Karpas-422 (cell line): ENCODE measurements around the gene ATP8B4. TPM values are rescaled to one million over a fixed set of nuclear protein-coding genes. Genes with fewer than 3 reads are reported as not detected.
"Not testable (repeated sequence)": the region's sequence is repeated elsewhere in the genome, so short reads cannot be mapped to it uniquely, and the experiment has no call there.

Experiments
- DNase-seq: peaks from one replicate; pipeline ENCODE4 v3.0.0-alpha.2; 2015
- H2AFZ ChIP-seq: fragments of 200-600 bp; sonication (generic); 2 replicates; pipeline ENCODE4 v1.6.1; 2014; ENCODE audit warnings: antibody characterized with exemption, low read length, mixed read lengths
- H3K27ac ChIP-seq: fragments of 200-600 bp; sonication (generic); 2 replicates; pipeline ENCODE4 v1.5.1; 2014; ENCODE audit warnings: mild to moderate bottlenecking, low read length, moderate library complexity
- H3K27me3 ChIP-seq: fragments of 200-600 bp; sonication (generic); 2 replicates; pipeline ENCODE4 v1.6.1; 2014; ENCODE audit warnings: low read length, mixed read lengths
- H3K36me3 ChIP-seq: fragments of 200-600 bp; sonication (generic); 2 replicates; pipeline ENCODE4 v1.6.1; 2014; ENCODE audit warnings: low read length, mixed read lengths; ENCODE audit not compliant: insufficient read depth
- H3K4me1 ChIP-seq: fragments of 200-600 bp; sonication (generic); 2 replicates; pipeline ENCODE4 v1.6.1; 2014; ENCODE audit warnings: mild to moderate bottlenecking, low read length, mixed read lengths
- H3K4me2 ChIP-seq: fragments of 200-600 bp; sonication (generic); 2 replicates; pipeline ENCODE4 v1.6.1; 2014; ENCODE audit warnings: low read length, low read depth, mild to moderate bottlenecking; ENCODE audit not compliant: poor library complexity, severe bottlenecking
- H3K4me3 ChIP-seq: fragments of 200-600 bp; sonication (generic); 2 replicates; pipeline ENCODE4 v1.5.1; 2014; ENCODE audit warnings: mild to moderate bottlenecking, antibody characterized with exemption, low read length, mixed read lengths
- H3K79me2 ChIP-seq: fragments of 200-600 bp; sonication (generic); 2 replicates; pipeline ENCODE4 v1.6.1; 2014; ENCODE audit warnings: mild to moderate bottlenecking, low read length, mixed read lengths
- H3K9ac ChIP-seq: fragments of 200-600 bp; sonication (generic); 2 replicates; pipeline ENCODE4 v1.6.0; 2014; ENCODE audit warnings: low read length
- H3K9me2 ChIP-seq: fragments of 200-600 bp; sonication (generic), shearing (Covaris generic); replicated peaks from 2 replicates; pipeline ENCODE4 v1.6.0; 2014; ENCODE audit warnings: mild to moderate bottlenecking, low read length, moderate library complexity; ENCODE audit not compliant: insufficient read depth
- H3K9me3 ChIP-seq: fragments of 300-700, 200-600 bp; sonication (generic); 2 replicates; pipeline ENCODE4 v1.6.1; 2014; ENCODE audit warnings: low read length, mixed read lengths
- H4K20me1 ChIP-seq: fragments of 200-600 bp; sonication (generic); 2 replicates; pipeline ENCODE4 v1.6.1; 2014; ENCODE audit warnings: mild to moderate bottlenecking, antibody characterized with exemption, low read length, low read depth; ENCODE audit not compliant: insufficient read depth
- total RNA-seq: library from RNA; depleted of rRNA; stranded (reverse); fragments of >200 nt; shearing (Covaris generic); gene quantifications from 2 replicates; pipeline ENCODE4 v1.2.3, GENCODE V29; 2014; ENCODE audit warnings: low replicate concordance; rRNA removed

Gene ATP8B4
- not detected in 2 replicates for total RNA-seq

- H3K27me3 ChIP-seq: no peaks in the 10 kb centered on the region
- no peak within 1 kb of the TSS for H3K9ac ChIP-seq
- no peaks in the 10 kb centered on the region for H3K4me1 ChIP-seq
- no peak for DNase-seq
- no peak within 1 kb of the TSS for H3K4me2 ChIP-seq
- no peak within 1 kb of the TSS; the same call in 1 of the 2 replicates for H2AFZ ChIP-seq
- no peaks in the 10 kb centered on the region for H3K9me2 ChIP-seq
- no peaks in the 10 kb centered on the region for H3K79me2 ChIP-seq
- H3K4me3 ChIP-seq: no peak within 1 kb of the TSS
- no peaks in the 10 kb centered on the region for H3K9me3 ChIP-seq
- no peak within 1 kb of the TSS for H3K27ac ChIP-seq
- H3K36me3 ChIP-seq: no peaks in the 10 kb centered on the region
- H4K20me1 ChIP-seq: no peaks in the 10 kb centered on the region
These were observed at the start of gene ATP8B4 for GRCh38 chr15:50119063-50120040. Gene ATP8B4 (minus strand): TSS chr15:50119233. CDS start chr15:50106966, 12,267 bp downstream.

GRCh38 chr15:50168379-50168778 is 49.3 kb upstream of the ATP8B4 start:
- DNase-seq: no peak
- H3K4me1 ChIP-seq: no peaks in the 10 kb centered on the region
- no peak overlapping the region for H3K4me2 ChIP-seq
- H3K79me2 ChIP-seq: no peaks in the 10 kb centered on the region
- H3K4me3 ChIP-seq: no peak overlapping the region
- H3K36me3 ChIP-seq: no peaks in the 10 kb centered on the region
- H2AFZ ChIP-seq: no peak overlapping the region
- no peaks in the 10 kb centered on the region for H3K27me3 ChIP-seq
- H3K27ac ChIP-seq: no peak overlapping the region
- no peaks in the 10 kb centered on the region for H3K9me2 ChIP-seq
- no peak overlapping the region for H3K9ac ChIP-seq
- H3K9me3 ChIP-seq: no peaks in the 10 kb centered on the region
- no peaks in the 10 kb centered on the region for H4K20me1 ChIP-seq

GRCh38 chr15:50167110-50167509 is 48.1 kb upstream of the ATP8B4 start:
- Histone ChIP-seq H3K4me1 (no peaks in the 10 kb centered on the region), H3K79me2 (no peaks in the 10 kb centered on the region), H3K9me3 (no peaks in the 10 kb centered on the region), H3K27ac (no peak overlapping the region), H4K20me1 (no peaks in the 10 kb centered on the region), H3K36me3 (no peaks in the 10 kb centered on the region), H3K4me2 (no peak overlapping the region), H3K9me2 (no peaks in the 10 kb centered on the region), H3K9ac (no peak overlapping the region), H3K4me3 (no peak overlapping the region), H3K27me3 (no peaks in the 10 kb centered on the region), H2AFZ (no peak overlapping the region)
- DNase-seq: no peak

GRCh38 chr15:50166216-50166615 is 47.2 kb upstream of the ATP8B4 start:
- Histone ChIP-seq H2AFZ (no peak overlapping the region), H3K4me1 (no peaks in the 10 kb centered on the region), H4K20me1 (no peaks in the 10 kb centered on the region), H3K9me2 (no peaks in the 10 kb centered on the region), H3K4me3 (no peak overlapping the region), H3K9ac (no peak overlapping the region), H3K79me2 (no peaks in the 10 kb centered on the region), H3K27ac (no peak overlapping the region), H3K4me2 (no peak overlapping the region), H3K27me3 (no peaks in the 10 kb centered on the region), H3K9me3 (no peaks in the 10 kb centered on the region), H3K36me3 (no peaks in the 10 kb centered on the region)
- DNase-seq: peak; percentile 33

- no peak overlapping the region for H3K4me2 ChIP-seq
- no peak overlapping the region for H3K4me3 ChIP-seq
- no peak overlapping the region for H3K27ac ChIP-seq
- no peak overlapping the region for H3K9ac ChIP-seq
- no peaks in the 10 kb centered on the region for H3K27me3 ChIP-seq
- no peaks in the 10 kb centered on the region for H3K79me2 ChIP-seq
- no peaks in the 10 kb centered on the region for H3K4me1 ChIP-seq
- H2AFZ ChIP-seq: no peak overlapping the region
- peak; percentile 20 for DNase-seq
- no peaks in the 10 kb centered on the region for H3K9me3 ChIP-seq
- H4K20me1 ChIP-seq: no peaks in the 10 kb centered on the region
- no peaks in the 10 kb centered on the region for H3K36me3 ChIP-seq
- H3K9me2 ChIP-seq: no peaks in the 10 kb centered on the region
These were observed 45.4 kb upstream of the ATP8B4 start for GRCh38 chr15:50164458-50164857.

- Histone ChIP-seq H3K27ac (no peak overlapping the region), H3K4me3 (no peak overlapping the region), H3K9me2 (no peaks in the 10 kb centered on the region), H3K4me1 (no peaks in the 10 kb centered on the region), H3K9ac (no peak overlapping the region), H4K20me1 (no peaks in the 10 kb centered on the region), H3K27me3 (no peaks in the 10 kb centered on the region), H3K36me3 (no peaks in the 10 kb centered on the region), H2AFZ (no peak overlapping the region), H3K4me2 (no peak overlapping the region), H3K9me3 (no peaks in the 10 kb centered on the region), H3K79me2 (no peaks in the 10 kb centered on the region)
- peak; percentile 45 for DNase-seq
These were observed 44.8 kb upstream of the ATP8B4 start for GRCh38 chr15:50163719-50164410.

- H3K9me2 ChIP-seq: no peaks in the 10 kb centered on the region
- H3K9ac ChIP-seq: no peak overlapping the region
- no peaks in the 10 kb centered on the region for H3K36me3 ChIP-seq
- DNase-seq: peak; percentile 9
- no peaks in the 10 kb centered on the region for H3K9me3 ChIP-seq
- H3K79me2 ChIP-seq: no peaks in the 10 kb centered on the region
- H3K4me1 ChIP-seq: no peaks in the 10 kb centered on the region
- H2AFZ ChIP-seq: no peak overlapping the region
- no peaks in the 10 kb centered on the region for H4K20me1 ChIP-seq
- no peak overlapping the region for H3K4me3 ChIP-seq
- no peak overlapping the region for H3K4me2 ChIP-seq
- H3K27me3 ChIP-seq: no peaks in the 10 kb centered on the region
- no peak overlapping the region for H3K27ac ChIP-seq
These were observed 44.1 kb upstream of the ATP8B4 start for GRCh38 chr15:50162969-50163718.

- H3K9me3 ChIP-seq, H3K36me3 ChIP-seq, H3K27ac ChIP-seq, H3K4me3 ChIP-seq, H3K9ac ChIP-seq, H3K4me1 ChIP-seq, H3K9me2 ChIP-seq, H2AFZ ChIP-seq, DNase-seq, H3K79me2 ChIP-seq, H3K4me2 ChIP-seq, H3K27me3 ChIP-seq, H4K20me1 ChIP-seq: not testable (repeated sequence)
These were observed 39.2 kb upstream of the ATP8B4 start for GRCh38 chr15:50158236-50158635.
